ENCODE measurements around the gene FUT3. TPM values are rescaled to one million over a fixed set of nuclear protein-coding genes. Genes with fewer than 3 reads are reported as not detected.

The FUT3 gene
- total RNA-seq, 1 donor from 2014 or later: not detected

- ATAC-seq (peak; percentile 73), DNase-seq (peak; percentile 68)
- intact Hi-C loops (cut with micrococcal nuclease): no loop called here
Measured at GRCh38 chr19:5828661-5829566, 22.3 kb downstream of the FUT3 start.

GRCh38 chr19:5827891-5828660 is 23.2 kb downstream of the FUT3 start:
- DNase-seq: peak; percentile 91
- intact Hi-C loops (cut with micrococcal nuclease): no loop called here
- ATAC-seq: peak; percentile 73

- ATAC-seq (no peak), DNase-seq (no peak)
- intact Hi-C loops (cut with micrococcal nuclease): no loop called here
Measured at GRCh38 chr19:5827342-5827890, 23.8 kb downstream of the FUT3 start.

- ATAC-seq: peak; percentile 45
- DNase-seq: peak; percentile 80
Measured at GRCh38 chr19:5826531-5827341, 24.5 kb downstream of the FUT3 start.

GRCh38 chr19:5825178-5825577 is 26.1 kb downstream of the FUT3 start:
- DNase-seq (no peak), ATAC-seq (no peak)
- intact Hi-C loops (cut with micrococcal nuclease): no loop called here

More at GRCh38 chr19:5826531-5827341, 24.5 kb downstream of the FUT3 start:
- intact Hi-C loops (cut with micrococcal nuclease): no loop called here

GRCh38 chr19:5824751-5825150 is 26.5 kb downstream of the FUT3 start:
- no peak for DNase-seq
- intact Hi-C loops (cut with micrococcal nuclease): no loop called here
- ATAC-seq: no peak

- intact Hi-C loops (cut with micrococcal nuclease): no loop called here
- ATAC-seq (no peak), DNase-seq (no peak)
Measured at GRCh38 chr19:5823579-5824281, 27.5 kb downstream of the FUT3 start.

- intact Hi-C loops (cut with micrococcal nuclease): no loop called here
- ATAC-seq (no peak), DNase-seq (peak; percentile 44)
Measured at GRCh38 chr19:5822181-5822844, 28.9 kb downstream of the FUT3 start.

- no peak for ATAC-seq
- intact Hi-C loops (cut with micrococcal nuclease): no loop called here
Measured at GRCh38 chr19:5821521-5822180, 29.6 kb downstream of the FUT3 start.

GRCh38 chr19:5820785-5821184 is 30.5 kb downstream of the FUT3 start:
- ATAC-seq: no peak

More at GRCh38 chr19:5821521-5822180, 29.6 kb downstream of the FUT3 start:
- DNase-seq: no peak

GRCh38 chr19:5818594-5818993 is 32.7 kb downstream of the FUT3 start:
- ATAC-seq (no peak), DNase-seq (no peak)
- intact Hi-C loops (cut with micrococcal nuclease): no loop called here

More at GRCh38 chr19:5820785-5821184, 30.5 kb downstream of the FUT3 start:
- DNase-seq: no peak
- intact Hi-C loops (cut with micrococcal nuclease): no loop called here

- DNase-seq (no peak), ATAC-seq (no peak)
- intact Hi-C loops (cut with micrococcal nuclease): no loop called here
Measured at GRCh38 chr19:5817218-5817617, 34.0 kb downstream of the FUT3 start.

- DNase-seq: no peak
- intact Hi-C loops (cut with micrococcal nuclease): no loop called here
- no peak for ATAC-seq
Measured at GRCh38 chr19:5814852-5815246, 36.4 kb downstream of the FUT3 start.

- DNase-seq (no peak), ATAC-seq (no peak)
- intact Hi-C loops (cut with micrococcal nuclease): no loop called here
Measured at GRCh38 chr19:5814123-5814851, 37.0 kb downstream of the FUT3 start.

GRCh38 chr19:5811117-5811516 is 40.1 kb downstream of the FUT3 start:
- DNase-seq (no peak), ATAC-seq (no peak)
- intact Hi-C loops (cut with micrococcal nuclease): no loop called here

GRCh38 chr19:5809469-5809868 is 41.8 kb downstream of the FUT3 start:
- intact Hi-C loops (cut with micrococcal nuclease): no loop called here
- DNase-seq (no peak), ATAC-seq (no peak)

- DNase-seq (no peak), ATAC-seq (no peak)
- intact Hi-C loops (cut with micrococcal nuclease): no loop called here
Measured at GRCh38 chr19:5809053-5809452, 42.2 kb downstream of the FUT3 start.
